Measurements from ENCODE around the gene MAFB.

The MAFB gene

DNA sequence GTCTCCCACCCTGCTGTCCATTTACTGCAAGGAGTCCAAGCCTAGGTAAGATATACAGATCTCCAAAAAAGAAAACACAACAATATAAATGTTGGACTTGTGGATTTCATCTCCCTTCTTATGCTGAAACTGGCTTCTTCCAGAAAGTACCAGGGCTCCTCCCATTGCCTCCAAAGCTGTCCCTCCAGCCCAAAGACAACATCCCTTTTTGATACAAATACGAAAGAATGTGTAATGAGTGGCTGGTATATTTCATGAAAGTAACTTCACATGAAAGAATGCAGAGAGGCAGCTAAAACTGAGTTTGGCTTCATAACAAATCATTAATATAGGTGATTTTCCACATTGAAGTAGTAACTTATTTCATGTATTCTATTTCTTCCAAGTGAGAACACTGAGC is 7.9 kb downstream of the MAFB start:
- no peak for DNase-seq

DNA sequence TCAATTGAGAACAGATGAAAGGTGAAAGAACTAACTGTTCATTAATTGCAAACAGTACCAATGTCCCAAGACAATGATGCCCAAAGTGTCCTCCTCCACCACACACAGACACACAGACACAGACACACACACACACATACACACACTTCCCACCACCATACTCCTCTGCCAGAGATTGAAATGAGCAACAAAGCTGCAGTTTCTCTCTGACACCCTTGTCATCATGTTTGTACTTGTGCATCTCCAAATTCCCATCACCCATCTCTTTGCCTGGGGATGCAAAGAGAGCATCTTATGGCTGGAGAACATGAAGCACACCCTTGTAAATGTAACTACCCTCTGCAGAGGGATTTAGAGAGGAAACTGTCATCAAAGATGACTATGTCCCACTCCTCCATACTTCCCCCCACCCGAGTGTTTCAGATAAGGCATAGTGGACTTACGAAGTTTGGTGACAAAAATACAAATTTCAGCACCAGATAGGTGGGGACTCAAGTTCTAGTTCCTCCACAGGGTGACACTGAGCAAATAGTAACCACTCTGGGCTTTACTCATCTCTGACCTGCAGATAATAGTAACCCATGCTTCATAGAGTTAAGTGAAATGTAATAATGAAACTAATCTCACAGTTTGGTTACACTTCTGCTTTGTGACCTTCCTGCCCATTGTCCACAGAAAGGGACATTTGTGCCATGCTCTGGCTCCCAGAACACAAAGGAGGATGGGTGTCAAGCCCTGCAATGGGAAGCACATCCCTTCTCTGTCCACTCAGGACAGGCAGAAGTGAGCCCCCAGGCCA is 8.7 kb downstream of the MAFB start:
- no peak for DNase-seq

DNA sequence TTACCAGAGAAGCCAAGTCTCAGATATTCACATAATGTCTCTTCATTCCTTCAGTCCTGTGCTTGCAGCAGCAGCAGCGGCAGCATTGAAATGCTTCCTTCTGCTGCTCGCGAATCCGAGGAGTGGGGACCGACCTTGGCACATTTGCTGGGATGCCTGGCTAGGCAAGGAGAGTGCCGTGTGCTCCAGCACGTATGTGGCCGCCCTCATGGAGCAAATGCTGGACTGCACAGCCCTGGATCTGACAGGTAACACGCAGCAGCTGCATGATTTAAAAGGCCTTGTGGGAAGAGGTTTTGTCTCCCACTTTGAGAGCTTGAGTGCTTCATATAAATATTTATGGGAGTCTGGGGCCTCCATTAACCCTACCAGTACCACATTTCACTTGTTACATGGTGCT is 9.9 kb downstream of the MAFB start:
- DNase-seq, result no peak

DNA sequence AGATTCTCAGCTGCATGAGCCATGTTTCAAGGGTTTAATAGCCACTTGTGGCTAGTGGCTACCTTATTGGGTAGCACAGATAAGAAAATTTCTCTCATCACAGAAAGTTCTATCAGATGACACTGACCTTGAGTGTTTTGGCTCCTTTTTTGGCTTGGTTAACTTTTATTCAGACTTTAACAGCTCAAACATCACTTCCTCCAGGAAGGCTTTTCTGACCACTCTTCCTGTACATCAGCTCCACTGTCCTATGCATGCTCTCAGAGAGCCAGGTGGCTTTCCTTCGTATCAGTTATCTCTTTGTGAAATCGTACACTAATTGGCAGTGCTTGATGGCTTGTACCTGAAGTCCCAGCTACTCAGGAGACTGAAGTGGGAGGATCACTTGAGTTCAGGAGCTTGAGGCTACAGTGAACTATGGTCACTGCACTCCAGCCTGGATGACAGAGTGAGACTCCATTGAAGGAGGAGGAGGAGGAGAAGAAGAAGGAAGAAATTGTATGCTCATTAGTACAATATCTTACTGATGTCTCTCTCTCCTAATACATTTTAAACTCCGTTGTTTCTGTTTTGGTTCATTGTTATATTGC is 10.7 kb downstream of the MAFB start:
- no peak for DNase-seq

DNA sequence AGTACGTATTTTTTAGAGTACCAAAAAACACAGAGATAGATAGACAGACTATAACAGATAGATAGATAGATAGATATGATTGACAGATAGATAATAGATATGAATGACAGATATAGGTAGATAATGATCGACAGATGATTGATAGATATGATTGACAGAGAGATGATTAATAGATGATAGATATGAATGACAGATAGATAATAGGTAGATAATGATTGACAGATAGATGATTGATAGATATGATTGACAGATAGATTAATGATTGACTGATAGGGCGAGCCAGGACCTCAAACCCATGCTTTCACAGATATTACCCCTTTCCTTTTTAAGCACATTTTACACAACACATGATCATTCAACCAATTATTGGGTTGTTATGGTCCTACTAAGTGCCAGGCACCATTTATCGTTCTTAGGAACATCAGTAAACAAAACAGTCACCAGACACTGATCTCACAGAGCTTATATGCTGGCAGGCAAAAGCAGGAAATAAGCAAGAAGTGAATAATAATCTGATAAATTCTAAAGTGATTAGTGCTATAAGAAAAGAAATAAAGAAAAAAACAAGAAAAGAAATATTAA is 11.6 kb downstream of the MAFB start:
- DNase-seq, result no peak

DNA sequence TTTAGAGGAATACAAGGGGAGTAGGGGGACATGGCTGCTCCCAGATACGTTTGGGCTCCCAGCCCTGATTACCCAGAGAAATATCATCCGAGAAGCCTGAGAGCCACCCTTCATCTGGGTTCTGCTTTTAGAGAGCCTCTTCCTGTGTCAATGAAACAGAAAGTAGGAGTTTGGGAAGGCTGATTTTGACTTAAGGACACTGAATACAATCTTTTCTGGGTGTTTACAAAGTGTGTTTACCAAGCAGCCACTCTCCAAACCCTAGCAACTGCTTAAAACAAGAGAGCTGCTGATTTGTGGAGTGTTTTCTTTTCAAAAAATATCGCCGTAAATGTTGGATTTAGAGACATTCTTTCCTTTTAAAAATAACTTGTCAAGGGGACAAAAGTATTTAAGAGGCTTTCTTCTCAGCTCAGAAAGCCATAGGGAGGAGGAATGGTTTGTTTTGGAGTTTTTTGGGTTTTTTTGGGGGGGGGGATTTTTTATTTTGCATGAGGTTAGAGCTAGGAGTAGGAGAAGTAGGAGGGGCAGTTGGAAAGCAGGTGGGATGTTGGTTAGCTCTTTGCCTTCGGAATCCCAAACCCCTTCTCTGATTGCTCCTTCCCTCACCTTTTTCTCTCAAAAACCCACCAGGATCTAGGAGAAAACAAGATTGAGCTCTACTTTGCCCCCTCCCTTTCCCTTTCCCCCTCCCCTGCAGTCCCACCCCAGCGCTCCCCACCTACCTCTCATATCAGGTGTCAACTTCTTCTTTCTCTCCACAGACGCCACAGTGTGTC is 12.4 kb downstream of the MAFB start:
- DNase-seq, result no peak

DNA sequence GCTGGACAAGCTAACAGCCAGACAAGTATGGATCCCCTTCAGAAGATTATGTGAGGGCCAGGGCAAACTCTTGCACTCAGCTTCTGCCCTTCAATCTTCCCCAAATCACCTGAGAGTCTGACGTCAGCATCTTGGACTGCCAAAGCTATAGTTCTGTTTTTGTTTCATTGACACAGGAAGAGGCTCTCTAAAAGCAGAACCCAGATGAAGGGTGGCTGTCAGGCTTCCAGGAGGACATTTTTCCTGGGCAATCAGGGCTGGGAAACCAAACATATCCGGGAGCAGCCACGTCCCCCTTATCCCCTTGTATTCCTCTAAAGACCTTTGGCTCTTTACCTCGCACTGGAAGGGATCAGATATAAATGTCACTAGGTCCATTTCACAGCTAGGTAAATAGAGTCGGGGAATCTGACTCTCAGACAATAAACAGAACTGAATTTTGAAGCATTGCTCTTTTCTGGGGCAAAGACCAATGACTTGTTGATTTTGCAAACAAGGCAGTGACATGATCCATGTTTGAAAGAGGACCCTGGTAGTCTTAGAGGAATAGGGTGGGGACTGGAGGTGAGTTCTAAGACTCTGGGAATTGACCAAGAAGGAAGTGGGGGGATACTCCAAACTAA is 13.3 kb downstream of the MAFB start:
- no peak for DNase-seq

DNA sequence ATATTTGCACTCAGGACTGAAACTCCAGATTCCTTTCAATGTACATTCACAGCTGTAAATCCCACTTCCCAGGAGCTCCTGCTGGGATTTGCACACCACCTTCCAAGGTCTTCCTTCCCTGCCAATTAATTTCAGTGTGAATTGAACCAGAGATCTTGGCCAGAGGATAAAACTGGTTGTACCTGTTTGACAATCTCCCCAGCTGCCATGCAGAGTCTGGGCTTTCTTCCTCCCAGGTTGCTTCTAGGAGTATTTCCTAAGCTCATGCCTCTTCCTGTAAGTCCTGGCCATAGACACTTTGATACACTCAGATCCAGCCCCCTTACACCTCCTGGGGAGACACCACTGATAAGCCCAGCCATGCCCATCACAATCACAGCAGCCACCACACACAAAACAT is 15.6 kb downstream of the MAFB start:
- DNase-seq, result no peak

DNA sequence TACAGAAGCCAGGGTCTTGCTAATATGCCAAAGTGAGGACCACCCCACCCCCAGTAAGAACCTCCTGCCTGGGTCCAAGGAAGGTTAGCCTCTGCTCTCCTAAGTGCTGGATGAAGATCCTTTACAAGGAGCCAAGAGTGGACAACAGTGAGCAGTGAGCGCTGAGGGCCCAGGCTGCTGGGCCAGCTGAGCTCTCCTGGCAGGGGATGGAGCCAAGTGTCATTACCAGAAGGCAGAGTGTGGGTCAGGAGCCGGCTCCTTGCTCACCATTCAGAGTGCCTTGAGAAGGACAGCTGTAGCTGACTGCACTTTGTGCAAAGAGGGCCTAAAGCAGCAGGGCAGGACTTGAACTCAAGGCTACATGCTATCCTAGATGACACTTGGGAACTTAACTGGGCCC is 16.9 kb downstream of the MAFB start:
- no peak for DNase-seq

DNA sequence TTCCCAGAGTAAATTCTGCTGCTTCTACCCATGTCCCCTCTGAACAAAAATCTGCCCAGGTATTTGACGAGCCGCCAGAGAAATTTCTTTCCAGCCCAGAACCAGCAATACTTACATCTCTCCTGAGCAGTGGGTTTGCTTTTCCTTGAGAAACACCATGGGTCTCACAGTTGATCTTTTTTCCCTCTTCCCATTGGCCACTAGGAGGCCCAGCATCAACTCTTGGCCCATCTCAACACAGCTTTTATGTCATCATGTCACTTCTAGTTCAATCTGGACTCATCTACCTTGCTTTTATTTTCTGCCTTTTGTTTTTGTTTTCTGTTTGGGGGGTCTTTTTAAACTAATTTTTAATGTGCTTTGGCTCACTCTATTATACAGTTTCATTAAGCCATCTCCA is 18.8 kb downstream of the MAFB start:
- no peak for DNase-seq

DNA sequence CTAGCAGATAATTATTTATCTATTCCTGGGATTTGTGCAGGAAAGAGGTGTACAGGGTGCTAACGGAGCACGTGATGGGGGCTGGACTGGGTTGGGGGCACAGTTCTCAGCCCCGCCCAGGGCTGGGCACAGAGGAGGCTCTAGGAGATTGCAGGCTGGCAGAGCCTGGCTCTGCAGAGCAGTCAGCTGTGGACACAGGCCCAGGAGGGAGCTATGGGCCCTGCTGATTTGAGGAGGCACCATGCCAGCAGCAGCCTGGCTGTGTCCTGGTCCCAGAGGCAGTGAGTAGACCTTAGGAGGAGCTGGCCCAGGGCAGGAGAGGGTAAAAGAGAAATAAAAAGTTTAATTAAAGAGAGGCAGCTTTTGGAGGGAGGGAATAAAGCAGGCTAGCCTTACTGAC is 19.3 kb downstream of the MAFB start:
- DNase-seq, result no peak

DNA sequence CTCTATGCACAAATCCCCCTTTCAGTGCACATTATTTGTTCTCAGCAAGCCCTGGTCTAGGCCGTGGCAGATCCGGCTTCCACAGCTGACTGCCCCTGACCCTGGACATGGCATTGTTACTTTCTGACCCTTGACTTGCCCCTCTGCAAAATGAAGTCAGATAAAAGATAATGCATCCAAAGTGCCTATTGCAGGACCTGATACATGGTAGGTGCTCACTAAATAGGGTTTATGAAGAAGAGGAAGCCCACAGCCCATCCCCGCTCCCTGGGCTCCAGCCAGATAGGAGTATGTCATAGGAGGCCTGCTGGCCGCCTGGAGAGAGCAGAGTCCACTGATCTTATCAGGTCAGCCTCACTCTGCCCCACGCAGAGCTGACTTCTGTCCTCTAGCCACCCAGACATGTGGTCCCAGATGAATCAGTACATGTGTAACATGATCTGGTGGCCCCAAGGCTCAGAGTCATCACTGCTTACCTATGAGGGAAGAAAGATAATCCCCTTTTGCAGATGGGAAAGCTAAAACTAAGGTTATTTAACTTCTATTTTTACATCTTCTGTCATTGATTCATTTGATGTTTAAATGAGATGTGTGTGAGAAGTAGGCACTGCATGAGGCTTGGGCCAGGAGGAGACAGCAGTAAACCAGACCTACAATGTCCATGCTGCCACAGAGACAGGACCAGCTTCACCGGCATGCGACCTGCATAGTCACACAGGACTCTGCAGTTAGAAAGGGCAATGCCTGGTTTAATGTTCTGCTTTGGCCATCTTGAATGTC is 20.4 kb downstream of the MAFB start:
- no peak for DNase-seq

DNA sequence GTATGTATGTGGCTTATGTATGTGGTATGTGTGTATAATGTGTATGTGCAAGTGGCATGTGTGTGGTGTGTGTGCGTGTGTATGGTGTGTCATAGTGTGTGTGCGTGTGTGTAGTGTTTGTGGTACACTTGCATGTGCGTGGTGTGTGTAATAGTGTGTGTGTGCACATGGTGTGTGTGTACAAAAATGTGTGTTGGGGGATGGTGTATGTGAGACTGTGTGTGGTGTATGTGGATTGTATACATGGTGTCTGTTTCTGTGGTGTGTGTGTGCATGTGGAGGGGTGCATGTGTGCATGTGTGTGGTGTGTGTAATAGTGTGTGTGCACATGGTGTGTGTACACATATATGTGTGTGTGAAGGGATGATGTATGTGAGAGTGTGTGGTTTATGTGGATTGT is 21.5 kb downstream of the MAFB start:
- DNase-seq, result no peak

DNA sequence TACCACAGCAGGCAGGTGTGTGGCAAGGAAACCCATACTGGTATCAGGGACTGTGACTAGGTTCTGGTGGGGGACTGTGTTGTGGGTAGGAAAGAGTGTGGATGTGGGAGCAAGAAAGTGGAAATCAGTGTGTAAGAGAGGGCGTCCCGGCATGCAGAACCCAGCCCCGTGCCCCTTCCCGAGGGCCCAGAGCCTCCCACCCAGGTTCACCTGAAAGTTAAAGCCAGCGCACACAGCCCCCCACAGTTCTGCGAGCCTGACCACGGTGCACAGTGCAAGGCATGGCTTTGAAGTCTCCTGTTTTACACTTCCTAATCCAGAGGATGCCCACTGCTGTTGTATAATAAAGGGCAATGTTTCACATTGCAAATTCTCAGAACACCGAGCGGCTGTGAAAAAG is 22.7 kb downstream of the MAFB start:
- no peak for DNase-seq

DNA sequence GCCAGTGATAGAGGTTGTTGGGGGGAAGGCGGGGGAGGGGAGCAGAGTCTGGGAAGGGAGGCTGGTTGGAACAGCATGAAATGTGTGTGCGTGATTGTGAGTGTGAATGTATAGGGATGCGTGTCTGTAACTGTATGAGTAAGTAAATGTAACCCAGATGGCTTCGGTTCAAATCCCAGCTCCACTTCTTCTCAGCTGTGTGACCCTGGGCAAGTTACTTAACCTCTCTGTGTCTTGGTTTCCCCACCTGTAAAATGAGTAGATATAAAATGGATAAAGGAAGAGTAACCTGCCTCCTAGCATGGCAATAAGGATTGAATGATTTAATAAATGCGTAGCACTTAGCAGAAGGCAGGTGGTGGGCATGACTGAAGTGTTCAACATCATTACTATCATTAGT is 24.1 kb downstream of the MAFB start:
- DNase-seq, result no peak

DNA sequence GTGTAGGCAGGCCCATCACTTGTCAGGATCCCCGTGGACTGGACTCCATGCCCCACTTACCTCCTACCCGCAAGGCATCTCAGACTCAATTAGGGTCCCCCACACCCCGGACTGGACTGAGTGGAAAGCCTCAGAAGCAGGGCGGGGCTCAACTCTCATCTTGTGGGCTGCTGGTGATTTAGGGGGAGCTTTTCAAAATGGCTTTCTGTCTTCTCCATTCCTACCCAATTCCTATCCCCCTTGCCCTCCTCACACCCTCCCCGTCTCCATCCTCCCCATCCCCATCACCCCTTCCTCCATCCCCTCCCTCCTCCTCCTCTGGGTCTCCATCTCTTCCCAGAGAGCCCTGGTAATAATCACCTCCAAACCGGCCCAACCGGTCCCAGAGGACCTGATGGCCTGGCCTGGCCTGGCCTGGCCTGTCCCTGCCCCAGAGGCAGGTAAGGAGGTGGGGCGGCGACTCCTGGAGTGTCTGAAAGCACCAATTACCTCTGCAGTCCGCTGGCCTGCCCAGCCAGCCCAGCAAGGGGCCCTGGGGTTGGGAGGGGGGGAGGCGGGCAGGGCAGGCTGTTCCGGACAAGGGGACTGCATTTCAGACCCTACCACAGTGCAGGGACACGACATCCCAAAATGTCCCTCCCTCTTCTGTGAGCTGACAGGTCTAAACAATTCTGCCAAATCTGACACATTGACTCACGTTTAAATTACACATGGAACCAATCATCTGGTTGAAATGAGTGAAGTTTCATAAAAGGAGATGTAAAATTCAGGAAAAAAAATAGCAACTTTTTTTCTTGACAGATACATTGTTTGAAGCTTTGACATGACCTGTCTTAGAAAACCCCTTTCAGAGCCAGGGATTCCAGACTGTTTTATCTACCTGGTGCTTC is 24.8 kb downstream of the MAFB start:
- DNase-seq, result no peak

DNA sequence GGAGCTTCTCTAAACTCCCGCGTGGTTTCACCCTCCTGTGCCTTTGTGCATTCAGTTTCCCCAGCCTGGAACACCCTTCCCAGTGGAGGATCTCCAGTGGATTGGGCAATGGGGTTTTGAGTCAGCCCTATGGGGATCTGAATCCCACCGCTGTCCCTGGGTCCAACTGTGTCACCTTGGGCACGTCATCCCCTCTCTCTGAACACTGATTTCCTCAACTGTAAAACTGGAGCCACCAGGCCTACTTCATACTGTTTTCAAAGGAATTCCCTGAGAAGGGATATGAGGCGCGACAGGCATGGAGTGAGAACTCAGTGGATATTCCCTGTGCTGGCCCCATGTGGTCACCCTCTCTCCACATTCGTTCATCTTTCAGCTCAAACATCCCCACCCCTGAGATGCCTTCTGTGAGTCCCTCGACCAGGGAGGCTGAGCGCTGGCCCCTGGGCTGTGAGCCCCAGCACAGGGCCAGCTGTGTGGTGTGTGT is 25.7 kb downstream of the MAFB start:
- DNase-seq, result no peak

DNA sequence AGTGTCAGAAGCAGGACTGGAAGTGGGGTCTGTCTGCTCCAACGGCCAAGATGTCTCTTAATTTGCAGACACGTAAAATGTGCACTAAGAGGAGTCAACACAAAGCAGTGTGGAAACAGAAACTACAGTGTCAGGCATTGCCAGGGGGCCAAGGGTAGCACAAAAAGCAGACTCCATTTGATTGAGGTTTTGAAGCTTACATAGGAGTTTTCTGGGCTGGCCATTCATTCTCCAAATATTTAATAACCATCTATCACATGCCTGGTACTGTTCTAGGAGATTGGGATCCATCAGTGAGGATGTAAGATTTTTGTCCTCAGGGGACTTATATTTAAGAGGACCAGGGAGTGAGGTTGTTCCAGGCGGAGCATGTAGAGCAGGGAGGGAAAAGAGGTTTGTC is 29.5 kb downstream of the MAFB start:
- no peak for DNase-seq

DNA sequence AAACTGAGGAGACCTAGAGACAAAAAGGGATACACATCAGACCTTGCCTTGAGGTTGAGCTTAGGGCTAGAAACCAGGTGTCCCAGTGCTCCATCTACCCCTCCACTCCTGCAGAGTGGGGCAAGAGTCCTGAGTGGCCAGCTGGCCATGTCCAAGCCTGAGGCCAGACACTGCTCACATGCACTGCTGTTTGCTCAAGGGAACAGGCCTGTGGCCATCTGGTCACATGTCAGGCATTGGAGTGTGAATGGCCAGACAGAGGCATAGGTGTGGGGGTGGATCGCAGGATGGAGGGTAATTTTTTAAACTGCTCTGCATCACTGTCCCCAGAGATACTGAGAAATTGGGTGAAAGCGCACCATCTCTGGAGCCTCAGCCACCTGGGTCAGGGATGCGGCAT is 30.5 kb downstream of the MAFB start:
- no peak for DNase-seq

DNA sequence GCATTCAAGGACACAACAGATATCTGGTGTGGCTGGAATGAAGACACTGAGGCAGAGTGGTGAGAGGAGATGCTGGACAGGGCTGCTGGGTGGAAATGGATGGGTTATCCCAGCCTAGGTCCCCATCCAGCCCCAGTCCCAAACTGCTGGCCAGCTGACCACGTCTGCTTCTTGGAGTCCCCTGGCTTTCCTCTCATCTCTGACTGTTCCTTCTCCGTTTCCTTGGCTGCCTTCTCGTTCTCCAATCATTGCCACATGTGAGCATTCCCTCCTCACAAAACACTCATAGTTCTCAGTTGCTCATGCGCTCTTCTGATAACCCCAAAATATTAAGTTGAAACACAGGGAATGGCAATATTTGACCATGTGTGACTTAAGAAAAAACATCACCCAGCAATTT is 31.5 kb downstream of the MAFB start:
- no peak for DNase-seq

DNA sequence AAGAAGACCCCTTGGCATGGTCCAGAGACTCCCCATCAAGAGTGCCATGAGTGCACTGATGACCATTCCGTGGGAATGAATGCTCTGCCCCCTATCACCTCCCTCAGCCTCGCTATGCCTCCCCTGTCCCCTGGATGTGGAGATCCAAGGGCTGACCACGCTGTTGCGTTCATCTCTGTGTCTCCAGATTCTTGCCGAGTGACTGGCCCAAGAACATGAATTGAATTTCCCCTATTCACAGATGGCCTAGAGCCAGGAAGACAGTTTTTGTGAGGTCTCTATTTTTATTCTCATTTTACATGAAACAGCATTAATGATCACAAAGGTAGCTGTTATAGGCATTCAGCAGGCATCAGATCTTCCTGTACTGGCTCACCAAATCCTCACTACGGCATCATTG is 33.6 kb downstream of the MAFB start:
- DNase-seq, result no peak
